Measurements from ENCODE around the gene FAM13A.

GRCh38 chr4:89001647-89002445 lies 55.1 kb downstream of the FAM13A start:
- no peak for TF ChIP-seq CTCF (IDR thresholded peaks at IDR 0.05; ENCODE audit: low read depth, low read length)
- no peak for TF ChIP-seq POLR2A (IDR thresholded peaks at IDR 0.05; ENCODE audit: extremely low read depth, insufficient read length)
- no peak for TF ChIP-seq MAX (IDR thresholded peaks at IDR 0.05; ENCODE audit: low read depth, low read length)
